ENCODE data around the gene SSR4.
"Not testable (repeated sequence)": the region's sequence is repeated elsewhere in the genome, so short reads cannot be mapped to it uniquely, and the experiment has no call there.

The SSR4 gene

GRCh38 chrX:153794018-153794896 lies at the start of gene SSR4, which contains the start of gene IDH3G:
TSS of gene SSR4 (plus strand) at chrX:153794668. CDS start at chrX:153794688, 20 bp downstream.
TSS of gene IDH3G (minus strand) at chrX:153794375. CDS start at chrX:153794326, 49 bp downstream.
- Histone ChIP-seq H4K20me1 (ENCODE audit: control insufficient read depth, insufficient read depth, low read depth, low read length) (no peaks in the 10 kb centered on the region), H3K36me3 (ENCODE audit: control insufficient read depth, low read length) (peaks cover 23% of the 10 kb centered on the region), H3K79me2 (ENCODE audit: control insufficient read depth, low read length) (peaks cover 55% of the 10 kb centered on the region), H3K4me3 (ENCODE audit: low read length) (peak within 1 kb of the TSS; percentile 79), H3K4me1 (ENCODE audit: control insufficient read depth, low read length) (peaks cover 20% of the 10 kb centered on the region), H3K27me3 (ENCODE audit: control insufficient read depth, low read length) (no peaks in the 10 kb centered on the region), H3K4me2 (ENCODE audit: low read length) (peak within 1 kb of the TSS; percentile 84), H3K9me2 (replicated peaks; ENCODE audit: control insufficient read depth, low read length) (no peaks in the 10 kb centered on the region), H3K27ac (ENCODE audit: low read depth, low read length) (peak within 1 kb of the TSS; percentile 67), H3F3A (ENCODE audit: control insufficient read depth, insufficient read depth) (no peaks in the 10 kb centered on the region), H3K9me3 (ENCODE audit: control insufficient read depth, insufficient read depth, low read length) (no peaks in the 10 kb centered on the region)
- TF ChIP-seq CTCF (IDR thresholded peaks at IDR 0.05; ENCODE audit: low read depth, low read length, poor library complexity, severe bottlenecking) (no peak), EZH2phosphoT487 (IDR thresholded peaks at IDR 0.05; ENCODE audit: borderline replicate concordance, low read length) (no peak)

GRCh38 chrX:153745067-153745433 lies 49.4 kb upstream of the SSR4 start:
- not testable (repeated sequence) for H3K79me2 ChIP-seq (ENCODE audit: control insufficient read depth, low read length); H3K4me3 ChIP-seq (ENCODE audit: low read length); H4K20me1 ChIP-seq (ENCODE audit: control insufficient read depth, insufficient read depth, low read depth, low read length); H3K4me1 ChIP-seq (ENCODE audit: control insufficient read depth, low read length); H3K4me2 ChIP-seq (ENCODE audit: low read length); H3K9me3 ChIP-seq (ENCODE audit: control insufficient read depth, insufficient read depth, low read length); H3K27ac ChIP-seq (ENCODE audit: low read depth, low read length); H3K9me2 ChIP-seq (replicated peaks; ENCODE audit: control insufficient read depth, low read length); H3K27me3 ChIP-seq (ENCODE audit: control insufficient read depth, low read length); H3F3A ChIP-seq (ENCODE audit: control insufficient read depth, insufficient read depth); H3K36me3 ChIP-seq (ENCODE audit: control insufficient read depth, low read length)

GRCh38 chrX:153746359-153746758 lies 48.1 kb upstream of the SSR4 start:
- H4K20me1 ChIP-seq (ENCODE audit: control insufficient read depth, insufficient read depth, low read depth, low read length) = no peaks in the 10 kb centered on the region

GRCh38 chrX:153746991-153747390 lies 47.5 kb upstream of the SSR4 start:
- H3K79me2 ChIP-seq (ENCODE audit: control insufficient read depth, low read length); H3K4me1 ChIP-seq (ENCODE audit: control insufficient read depth, low read length); H3K36me3 ChIP-seq (ENCODE audit: control insufficient read depth, low read length); H3K9me3 ChIP-seq (ENCODE audit: control insufficient read depth, insufficient read depth, low read length); H3K9me2 ChIP-seq (replicated peaks; ENCODE audit: control insufficient read depth, low read length); H4K20me1 ChIP-seq (ENCODE audit: control insufficient read depth, insufficient read depth, low read depth, low read length); H3F3A ChIP-seq (ENCODE audit: control insufficient read depth, insufficient read depth); H3K27me3 ChIP-seq (ENCODE audit: control insufficient read depth, low read length); H3K4me2 ChIP-seq (ENCODE audit: low read length); H3K4me3 ChIP-seq (ENCODE audit: low read length); H3K27ac ChIP-seq (ENCODE audit: low read depth, low read length): not testable (repeated sequence)

More at GRCh38 chrX:153746359-153746758, 48.1 kb upstream of the SSR4 start:
- Histone ChIP-seq H3K9me3 (ENCODE audit: control insufficient read depth, insufficient read depth, low read length) (no peaks in the 10 kb centered on the region), H3K4me3 (ENCODE audit: low read length) (no peak overlapping the region), H3K27me3 (ENCODE audit: control insufficient read depth, low read length) (peaks cover 4% of the 10 kb centered on the region; the same call in 1 of the 2 replicates), H3K79me2 (ENCODE audit: control insufficient read depth, low read length) (no peaks in the 10 kb centered on the region), H3K27ac (ENCODE audit: low read depth, low read length) (no peak overlapping the region), H3K9me2 (replicated peaks; ENCODE audit: control insufficient read depth, low read length) (no peaks in the 10 kb centered on the region), H3K4me1 (ENCODE audit: control insufficient read depth, low read length) (peaks cover 6% of the 10 kb centered on the region), H3K36me3 (ENCODE audit: control insufficient read depth, low read length) (no peaks in the 10 kb centered on the region), H3F3A (ENCODE audit: control insufficient read depth, insufficient read depth) (no peaks in the 10 kb centered on the region), H3K4me2 (ENCODE audit: low read length) (no peak overlapping the region)
- TF ChIP-seq CTCF (IDR thresholded peaks at IDR 0.05; ENCODE audit: low read depth, low read length, poor library complexity, severe bottlenecking) (no peak), EZH2phosphoT487 (IDR thresholded peaks at IDR 0.05; ENCODE audit: borderline replicate concordance, low read length) (no peak)

DNA sequence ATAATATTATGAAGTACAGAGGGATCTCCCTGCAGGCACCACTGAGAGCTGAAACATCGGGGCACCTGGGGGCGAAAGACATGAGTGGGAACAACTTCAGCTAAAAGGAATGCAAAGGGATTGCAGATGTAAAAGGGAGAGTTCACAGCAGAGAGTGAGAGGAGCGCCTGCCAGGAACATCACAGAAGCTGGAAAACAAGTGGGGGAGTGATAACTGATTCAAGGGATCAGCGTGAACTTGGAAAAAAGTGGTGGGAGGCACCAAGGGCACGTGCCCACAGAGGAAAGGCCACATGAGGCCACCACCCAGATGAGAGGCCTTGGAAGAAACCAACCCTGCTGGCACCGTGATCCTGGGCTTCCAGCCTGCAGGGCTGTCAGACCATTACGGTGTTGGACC lies 45.5 kb upstream of the SSR4 start:
- H3K79me2 ChIP-seq (ENCODE audit: control insufficient read depth, low read length); H3K36me3 ChIP-seq (ENCODE audit: control insufficient read depth, low read length): not testable (repeated sequence)

More for the DNA sequence above, 45.5 kb upstream of the SSR4 start:
- H3K27me3 ChIP-seq (ENCODE audit: control insufficient read depth, low read length); H3K4me2 ChIP-seq (ENCODE audit: low read length); H3K9me3 ChIP-seq (ENCODE audit: control insufficient read depth, insufficient read depth, low read length); H3K4me1 ChIP-seq (ENCODE audit: control insufficient read depth, low read length); H3K9me2 ChIP-seq (replicated peaks; ENCODE audit: control insufficient read depth, low read length); H4K20me1 ChIP-seq (ENCODE audit: control insufficient read depth, insufficient read depth, low read depth, low read length); H3K4me3 ChIP-seq (ENCODE audit: low read length); H3F3A ChIP-seq (ENCODE audit: control insufficient read depth, insufficient read depth); H3K27ac ChIP-seq (ENCODE audit: low read depth, low read length): not testable (repeated sequence)

Measured in DOHH2 (cell line).